GM12875 (cell line): ENCODE data around the gene NAT10.

ENCODE experiments used
- H3K4me3 ChIP-seq: one replicate; pipeline ENCODE4 v1.5.1; 2011; ENCODE audit warnings: low read depth, low read length, control low read depth
- CTCF ChIP-seq: IDR thresholded peaks from 2 replicates; pipeline ENCODE4 v1.5.1; 2011; ENCODE audit warnings: low read depth, mild to moderate bottlenecking, control low read depth, inconsistent platforms, low read length, moderate library complexity, borderline replicate concordance; ENCODE audit not compliant: insufficient read depth

NAT10 gene

GRCh38 chr11:34149786-34150185 is 44.4 kb downstream of the NAT10 start:
- H3K4me3 ChIP-seq: no peak overlapping the region
- peak; percentile 32 for TF ChIP-seq CTCF

- TF ChIP-seq CTCF: no peak
- no peak overlapping the region for H3K4me3 ChIP-seq
Measured at GRCh38 chr11:34150494-34151151, 45.2 kb downstream of the NAT10 start.

GRCh38 chr11:34151166-34151565 is 45.7 kb downstream of the NAT10 start:
- TF ChIP-seq CTCF: no peak
- H3K4me3 ChIP-seq: no peak overlapping the region

- no peak for TF ChIP-seq CTCF
- H3K4me3 ChIP-seq: no peak overlapping the region
Measured at GRCh38 chr11:34151916-34152845, 46.8 kb downstream of the NAT10 start.

GRCh38 chr11:34154059-34154875 is 48.8 kb downstream of the NAT10 start:
- H3K4me3 ChIP-seq: no peak overlapping the region
- no peak for TF ChIP-seq CTCF

GRCh38 chr11:34155057-34155756 is 49.8 kb downstream of the NAT10 start:
- H3K4me3 ChIP-seq: no peak overlapping the region
- no peak for TF ChIP-seq CTCF
